Stimulated activated memory B cell treated with anti-CD40 and anti-IgM and Interleukin-4, amounts not matched to agents 10 μg/mL and 1 μg/mL and 100 μg/mL, for 72 hours (primary cell): ENCODE results near the gene CCDC122.

Source experiments
- ATAC-seq: fragments of 150-1000 bp; cut with Tn5 transposase; 2 replicates; pipeline ENCODE4 v1.10.0; 2021
- H3K27ac Mint-ChIP-seq: one replicate; pipeline ENCODE4 v1.8.0; 2022; ENCODE audit warnings: mild to moderate bottlenecking, mixed read lengths
- H3K27me3 Mint-ChIP-seq: one replicate; pipeline ENCODE4 v1.8.0; 2022; ENCODE audit warnings: mixed read lengths
- H3K36me3 Mint-ChIP-seq: one replicate; pipeline ENCODE4 v1.8.0; 2022; ENCODE audit warnings: mixed read lengths
- H3K4me1 Mint-ChIP-seq: one replicate; pipeline ENCODE4 v1.8.0; 2022; ENCODE audit warnings: mixed read lengths
- H3K4me3 Mint-ChIP-seq: one replicate; pipeline ENCODE4 v1.8.0; 2022; ENCODE audit warnings: mild to moderate bottlenecking, moderate library complexity, mixed read lengths
- H3K9me3 Mint-ChIP-seq: one replicate; pipeline ENCODE4 v1.8.0; 2022; ENCODE audit warnings: mixed read lengths

Gene CCDC122

GRCh38 chr13:43878892-43879754 lies at the start of gene CCDC122:
CCDC122 (minus strand) TSS chr13:43879740; CDS start chr13:43869376, 10,364 bp downstream.
- peak; percentile 92 for ATAC-seq
- Mint-ChIP-seq H3K27ac (peak within 1 kb of the TSS; percentile 99), H3K27me3 (no peaks in the 10 kb centered on the region), H3K9me3 (no peaks in the 10 kb centered on the region), H3K4me1 (peaks cover 26% of the 10 kb centered on the region), H3K4me3 (peak within 1 kb of the TSS; percentile 81), H3K36me3 (no peaks in the 10 kb centered on the region)

- Mint-ChIP-seq H3K9me3 (no peaks in the 10 kb centered on the region), H3K27ac (no peak overlapping the region), H3K4me1 (peaks cover 12% of the 10 kb centered on the region), H3K4me3 (no peak overlapping the region), H3K27me3 (peaks cover 65% of the 10 kb centered on the region), H3K36me3 (no peaks in the 10 kb centered on the region)
- peak; percentile 83 for ATAC-seq
Observed at GRCh38 chr13:43924549-43925245, 45.2 kb upstream of the CCDC122 start.

- Mint-ChIP-seq H3K27me3 (peaks cover 66% of the 10 kb centered on the region), H3K36me3 (no peaks in the 10 kb centered on the region), H3K9me3 (no peaks in the 10 kb centered on the region), H3K27ac (no peak overlapping the region), H3K4me3 (no peak overlapping the region), H3K4me1 (peaks cover 12% of the 10 kb centered on the region)
- ATAC-seq = no peak
Observed at GRCh38 chr13:43920965-43921674, 41.6 kb upstream of the CCDC122 start.

GRCh38 chr13:43918636-43919035 lies 39.1 kb upstream of the CCDC122 start:
- H3K4me1 Mint-ChIP-seq = no peaks in the 10 kb centered on the region
- no peak for ATAC-seq
- H3K27me3 Mint-ChIP-seq = peaks cover 63% of the 10 kb centered on the region
- H3K4me3 Mint-ChIP-seq = no peak overlapping the region
- no peaks in the 10 kb centered on the region for H3K9me3 Mint-ChIP-seq
- no peak overlapping the region for H3K27ac Mint-ChIP-seq
- H3K36me3 Mint-ChIP-seq = no peaks in the 10 kb centered on the region

GRCh38 chr13:43916828-43917227 lies 37.3 kb upstream of the CCDC122 start:
- no peaks in the 10 kb centered on the region for H3K4me1 Mint-ChIP-seq
- ATAC-seq = no peak

GRCh38 chr13:43915451-43915850 lies 35.9 kb upstream of the CCDC122 start:
- H3K9me3 Mint-ChIP-seq = no peaks in the 10 kb centered on the region
- H3K27ac Mint-ChIP-seq = no peak overlapping the region
- H3K27me3 Mint-ChIP-seq = peaks cover 56% of the 10 kb centered on the region
- no peak for ATAC-seq
- no peaks in the 10 kb centered on the region for H3K4me1 Mint-ChIP-seq
- H3K4me3 Mint-ChIP-seq = no peak overlapping the region
- no peaks in the 10 kb centered on the region for H3K36me3 Mint-ChIP-seq

More at GRCh38 chr13:43916828-43917227, 37.3 kb upstream of the CCDC122 start:
- Mint-ChIP-seq H3K27me3 (peaks cover 69% of the 10 kb centered on the region), H3K27ac (no peak overlapping the region), H3K4me3 (no peak overlapping the region), H3K36me3 (no peaks in the 10 kb centered on the region), H3K9me3 (no peaks in the 10 kb centered on the region)

- no peak overlapping the region for H3K4me3 Mint-ChIP-seq
- peaks cover 52% of the 10 kb centered on the region for H3K27me3 Mint-ChIP-seq
- no peak for ATAC-seq
- no peaks in the 10 kb centered on the region for H3K4me1 Mint-ChIP-seq
- H3K27ac Mint-ChIP-seq = no peak overlapping the region
- H3K36me3 Mint-ChIP-seq = no peaks in the 10 kb centered on the region
- H3K9me3 Mint-ChIP-seq = no peaks in the 10 kb centered on the region
Observed at GRCh38 chr13:43911871-43912270, 32.3 kb upstream of the CCDC122 start.

- no peak for ATAC-seq
- H3K27me3 Mint-ChIP-seq = peaks cover 58% of the 10 kb centered on the region
- no peak overlapping the region for H3K4me3 Mint-ChIP-seq
- H3K36me3 Mint-ChIP-seq = no peaks in the 10 kb centered on the region
- no peaks in the 10 kb centered on the region for H3K4me1 Mint-ChIP-seq
- H3K9me3 Mint-ChIP-seq = no peaks in the 10 kb centered on the region
- no peak overlapping the region for H3K27ac Mint-ChIP-seq
Observed at GRCh38 chr13:43911278-43911677, 31.7 kb upstream of the CCDC122 start.

GRCh38 chr13:43910856-43911255 lies 31.3 kb upstream of the CCDC122 start:
- Mint-ChIP-seq H3K4me3 (no peak overlapping the region), H3K36me3 (no peaks in the 10 kb centered on the region), H3K4me1 (no peaks in the 10 kb centered on the region), H3K27ac (no peak overlapping the region), H3K9me3 (no peaks in the 10 kb centered on the region), H3K27me3 (peaks cover 62% of the 10 kb centered on the region)
- ATAC-seq = no peak

- Mint-ChIP-seq H3K4me3 (no peak overlapping the region), H3K27ac (no peak overlapping the region), H3K4me1 (no peaks in the 10 kb centered on the region), H3K27me3 (peaks cover 53% of the 10 kb centered on the region), H3K36me3 (no peaks in the 10 kb centered on the region), H3K9me3 (no peaks in the 10 kb centered on the region)
- ATAC-seq = no peak
Observed at GRCh38 chr13:43908156-43909126, 28.9 kb upstream of the CCDC122 start.

GRCh38 chr13:43905435-43906031 lies 26.0 kb upstream of the CCDC122 start:
- ATAC-seq = peak; percentile 51
- Mint-ChIP-seq H3K27me3 (peaks cover 38% of the 10 kb centered on the region), H3K4me1 (no peaks in the 10 kb centered on the region), H3K4me3 (no peak overlapping the region), H3K36me3 (no peaks in the 10 kb centered on the region), H3K9me3 (no peaks in the 10 kb centered on the region), H3K27ac (no peak overlapping the region)

GRCh38 chr13:43895940-43896339 lies 16.4 kb upstream of the CCDC122 start:
- Mint-ChIP-seq H3K27ac (no peak overlapping the region), H3K27me3 (no peaks in the 10 kb centered on the region), H3K4me1 (no peaks in the 10 kb centered on the region), H3K36me3 (peaks cover 18% of the 10 kb centered on the region), H3K9me3 (no peaks in the 10 kb centered on the region), H3K4me3 (no peak overlapping the region)
- no peak for ATAC-seq

GRCh38 chr13:43894438-43894837 lies 14.9 kb upstream of the CCDC122 start:
- no peak overlapping the region for H3K4me3 Mint-ChIP-seq
- H3K36me3 Mint-ChIP-seq = peaks cover 28% of the 10 kb centered on the region
- no peak overlapping the region for H3K27ac Mint-ChIP-seq
- ATAC-seq = no peak
- no peaks in the 10 kb centered on the region for H3K27me3 Mint-ChIP-seq
- no peaks in the 10 kb centered on the region for H3K9me3 Mint-ChIP-seq
- H3K4me1 Mint-ChIP-seq = no peaks in the 10 kb centered on the region

GRCh38 chr13:43884222-43884621 lies 4.7 kb upstream of the CCDC122 start:
- H3K4me1 Mint-ChIP-seq = peaks cover 7% of the 10 kb centered on the region
- H3K36me3 Mint-ChIP-seq = peaks cover 10% of the 10 kb centered on the region
- no peak overlapping the region for H3K27ac Mint-ChIP-seq
- H3K9me3 Mint-ChIP-seq = no peaks in the 10 kb centered on the region
- no peaks in the 10 kb centered on the region for H3K27me3 Mint-ChIP-seq
- no peak overlapping the region for H3K4me3 Mint-ChIP-seq
- no peak for ATAC-seq
